HL-60 (cell line): ENCODE data around the gene IL31RA.

Source experiments
- CTCF ChIP-seq: IDR thresholded peaks from one replicate; pipeline ENCODE4 v1.5.1; 2011; ENCODE audit warnings: low read length, control low read depth, inconsistent platforms; ENCODE audit not compliant: insufficient read depth
- POLR2AphosphoS5 ChIP-seq: IDR thresholded peaks from 2 replicates; pipeline ENCODE4 v1.6.1; 2012; ENCODE audit warnings: low read depth
- REST ChIP-seq: IDR thresholded peaks from 2 replicates; pipeline ENCODE4 v1.6.1; 2012; ENCODE audit warnings: low read depth; ENCODE audit not compliant: insufficient replicate concordance

DNA sequence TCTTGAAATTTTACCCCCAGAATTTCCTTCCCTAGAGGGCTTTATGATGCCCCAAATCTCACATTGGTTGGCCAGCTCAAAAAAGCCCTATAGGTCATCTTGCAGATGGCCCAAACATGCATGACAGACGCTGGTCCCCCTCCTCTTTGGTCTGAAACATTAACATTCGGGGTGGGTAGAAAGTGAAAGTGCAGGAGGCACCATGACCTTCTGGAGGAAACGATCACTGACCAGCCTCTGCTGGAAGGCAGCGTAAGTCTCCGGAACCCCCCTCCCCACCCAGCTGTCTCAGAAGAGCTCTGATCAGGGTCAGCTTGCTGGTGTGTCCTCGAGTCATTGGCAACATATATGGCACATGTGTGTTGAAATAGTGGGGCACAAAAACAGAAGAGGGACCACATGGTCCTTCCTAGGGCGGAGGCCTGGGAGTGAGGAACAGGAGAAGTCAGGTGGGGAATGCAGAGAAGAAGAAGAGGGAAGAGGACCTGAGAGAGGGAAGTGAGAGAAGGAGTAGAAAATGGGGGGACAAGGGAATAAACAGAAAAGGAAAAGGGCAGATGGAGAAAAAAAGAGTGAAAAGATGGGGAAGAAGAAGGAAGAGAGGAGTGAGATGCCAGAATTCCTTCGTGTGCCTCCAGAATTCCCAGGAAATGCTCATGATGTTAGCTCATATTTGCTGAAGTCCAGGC, 46.2 kb downstream of the IL31RA start:
- no peak for TF ChIP-seq CTCF
- TF ChIP-seq REST: no peak
- TF ChIP-seq POLR2AphosphoS5: no peak
